Measurements from ENCODE around the gene GNGT2. TPM values are rescaled to one million over a fixed set of nuclear protein-coding genes. Genes with fewer than 3 reads are reported as not detected.

Gene GNGT2
- polyA plus RNA-seq, 1 donor (not counting 4 experiments of a cell fraction or from before 2014, with no cell fraction given): not detected

DNA sequence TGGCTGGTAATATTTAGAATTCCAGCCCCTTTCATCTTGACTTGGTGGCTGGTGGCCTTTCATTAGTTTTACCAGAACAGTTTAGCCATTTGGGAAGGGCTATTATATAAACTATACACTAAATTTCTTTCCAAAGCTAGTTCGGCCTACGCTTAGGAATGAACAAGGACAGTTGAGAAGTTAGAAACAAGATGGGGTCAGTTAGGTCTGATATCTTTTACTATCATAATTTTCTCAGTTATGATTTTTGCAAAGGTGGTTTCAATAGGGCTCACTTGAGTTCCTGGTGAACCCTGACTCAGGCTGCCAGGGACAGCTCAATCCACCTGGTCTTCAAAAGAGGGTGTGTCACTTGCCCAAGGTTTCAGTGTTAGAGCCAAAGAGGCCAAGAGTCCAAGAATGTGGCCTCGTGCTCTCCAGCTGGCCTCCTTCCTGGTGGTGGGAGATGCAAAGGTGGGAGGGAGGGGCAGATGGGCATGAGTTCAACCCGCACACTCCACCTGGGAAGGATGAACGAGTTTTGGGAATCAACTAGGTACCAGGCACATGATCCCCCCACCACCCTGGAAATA is 24.2 kb upstream of the GNGT2 start:
- Histone ChIP-seq H3K4me3 (ENCODE audit: control insufficient read depth in 2 of 3, extremely low read depth in 1 of 3, insufficient read depth in 2 of 3, low read depth in 1 of 3, low read length in 3 of 3) (no peak overlapping the region), H3K4me1 (ENCODE audit: control insufficient read depth, extremely low read depth, insufficient read depth, low read length) (peaks cover 3% of the 10 kb centered on the region), H3K27ac (ENCODE audit: control insufficient read depth, insufficient read depth, low read length) (no peak overlapping the region), H3K9me1 (ENCODE audit: control insufficient read depth, extremely low read depth, insufficient read depth, low read length) (no peaks in the 10 kb centered on the region), H3K79me2 (ENCODE audit: control insufficient read depth, insufficient read depth, low read length) (no peaks in the 10 kb centered on the region), H3K9me3 (ENCODE audit: control insufficient read depth, low read depth, low read length) (no peaks in the 10 kb centered on the region), H3K36me3 (ENCODE audit: control insufficient read depth in 2 of 2, extremely low read depth in 1 of 2, insufficient read depth in 2 of 2, low read length in 2 of 2) (no peaks in the 10 kb centered on the region), H2AFZ (ENCODE audit: control insufficient read depth, low read length) (no peak overlapping the region), H3K4me2 (ENCODE audit: control insufficient read depth, extremely low read depth, insufficient read depth, low read depth, low read length) (no peak overlapping the region), H3K27me3 (ENCODE audit: control insufficient read depth, extremely low read depth, insufficient read depth, low read length) (peaks cover 21% of the 10 kb centered on the region), H4K20me1 (ENCODE audit: control insufficient read depth, extremely low read depth, insufficient read depth, low read length) (no peaks in the 10 kb centered on the region), H3K9ac (ENCODE audit: control insufficient read depth, extremely low read depth, insufficient read depth, low read length) (no peak overlapping the region)
- no peak for DNase-seq (ENCODE audit: low read depth, low spot score)
- TF ChIP-seq, protein P1, sequence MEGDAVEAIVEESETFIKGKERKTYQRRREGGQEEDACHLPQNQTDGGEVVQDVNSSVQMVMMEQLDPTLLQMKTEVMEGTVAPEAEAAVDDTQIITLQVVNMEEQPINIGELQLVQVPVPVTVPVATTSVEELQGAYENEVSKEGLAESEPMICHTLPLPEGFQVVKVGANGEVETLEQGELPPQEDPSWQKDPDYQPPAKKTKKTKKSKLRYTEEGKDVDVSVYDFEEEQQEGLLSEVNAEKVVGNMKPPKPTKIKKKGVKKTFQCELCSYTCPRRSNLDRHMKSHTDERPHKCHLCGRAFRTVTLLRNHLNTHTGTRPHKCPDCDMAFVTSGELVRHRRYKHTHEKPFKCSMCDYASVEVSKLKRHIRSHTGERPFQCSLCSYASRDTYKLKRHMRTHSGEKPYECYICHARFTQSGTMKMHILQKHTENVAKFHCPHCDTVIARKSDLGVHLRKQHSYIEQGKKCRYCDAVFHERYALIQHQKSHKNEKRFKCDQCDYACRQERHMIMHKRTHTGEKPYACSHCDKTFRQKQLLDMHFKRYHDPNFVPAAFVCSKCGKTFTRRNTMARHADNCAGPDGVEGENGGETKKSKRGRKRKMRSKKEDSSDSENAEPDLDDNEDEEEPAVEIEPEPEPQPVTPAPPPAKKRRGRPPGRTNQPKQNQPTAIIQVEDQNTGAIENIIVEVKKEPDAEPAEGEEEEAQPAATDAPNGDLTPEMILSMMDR (optimal IDR thresholded peaks at IDR 0.05 in 1 of 3, IDR thresholded peaks at IDR 0.05 in 1 of 3, conservative IDR thresholded peaks at IDR 0.05 in 1 of 3; ENCODE audit: extremely low read depth in 1 of 3, insufficient read depth in 2 of 3, low read length in 3 of 3): no peak
- no peak for TF ChIP-seq EZH2 (IDR thresholded peaks at IDR 0.05; ENCODE audit: low read length)
- dilution Hi-C loops (cut with MboI; ENCODE audit: extremely low pct_ligation_motif_present, low sequenced_read_pairs): loop anchor here (10.0 kb wide), 1 partner anchor 60 kb away; no protein-coding TSS in a partner anchor
- no peak for FAIRE-seq

DNA sequence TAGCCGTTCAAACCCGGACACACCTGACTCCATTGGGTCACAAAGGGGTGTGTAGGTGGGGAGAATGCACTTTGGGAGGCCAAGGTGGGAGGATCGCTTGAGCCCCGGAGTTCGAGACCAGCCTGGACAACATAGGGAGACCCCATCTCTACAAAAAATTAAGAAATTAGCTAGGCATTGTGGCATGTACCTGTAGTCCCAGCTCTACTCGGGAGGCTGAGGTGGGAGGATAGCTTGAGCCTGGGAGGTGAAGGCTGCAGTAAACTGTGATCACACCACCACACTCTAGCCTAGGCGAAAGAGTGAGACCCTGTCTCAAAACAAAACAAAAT is 21.2 kb upstream of the GNGT2 start:
- Histone ChIP-seq H3K79me2 (ENCODE audit: control insufficient read depth, insufficient read depth, low read length) (no peaks in the 10 kb centered on the region), H3K4me2 (ENCODE audit: control insufficient read depth, extremely low read depth, insufficient read depth, low read depth, low read length) (no peak overlapping the region), H2AFZ (ENCODE audit: control insufficient read depth, low read length) (no peak overlapping the region), H3K9me3 (ENCODE audit: control insufficient read depth, low read depth, low read length) (no peaks in the 10 kb centered on the region), H3K9me1 (ENCODE audit: control insufficient read depth, extremely low read depth, insufficient read depth, low read length) (no peaks in the 10 kb centered on the region), H3K4me1 (ENCODE audit: control insufficient read depth, extremely low read depth, insufficient read depth, low read length) (peaks cover 3% of the 10 kb centered on the region), H3K9ac (ENCODE audit: control insufficient read depth, extremely low read depth, insufficient read depth, low read length) (no peak overlapping the region), H3K36me3 (ENCODE audit: control insufficient read depth in 2 of 2, extremely low read depth in 1 of 2, insufficient read depth in 2 of 2, low read length in 2 of 2) (no peaks in the 10 kb centered on the region), H3K4me3 (ENCODE audit: control insufficient read depth in 2 of 3, extremely low read depth in 1 of 3, insufficient read depth in 2 of 3, low read depth in 1 of 3, low read length in 3 of 3) (no peak overlapping the region), H3K27ac (ENCODE audit: control insufficient read depth, insufficient read depth, low read length) (no peak overlapping the region), H3K27me3 (ENCODE audit: control insufficient read depth, extremely low read depth, insufficient read depth, low read length) (peaks cover 38% of the 10 kb centered on the region), H4K20me1 (ENCODE audit: control insufficient read depth, extremely low read depth, insufficient read depth, low read length) (no peaks in the 10 kb centered on the region)
- no peak for DNase-seq (ENCODE audit: low read depth, low spot score)
- TF ChIP-seq EZH2 (IDR thresholded peaks at IDR 0.05; ENCODE audit: low read length): no peak
- TF ChIP-seq, protein P1 (optimal IDR thresholded peaks at IDR 0.05 in 1 of 3, IDR thresholded peaks at IDR 0.05 in 1 of 3, conservative IDR thresholded peaks at IDR 0.05 in 1 of 3; ENCODE audit: extremely low read depth in 1 of 3, insufficient read depth in 2 of 3, low read length in 3 of 3): no peak
- dilution Hi-C loops (cut with MboI; ENCODE audit: extremely low pct_ligation_motif_present, low sequenced_read_pairs): loop anchor here (10.0 kb wide), 1 partner anchor 63 kb away; no protein-coding TSS in a partner anchor
- no peak for FAIRE-seq
